GM12891 (cell line): ENCODE results near the gene GPR18.

Source experiments
- POLR2A ChIP-seq: IDR thresholded peaks from 2 replicates; pipeline ENCODE4 v1.6.1; 2011; ENCODE audit warnings: low read depth, low read length, control low read depth
- POLR2AphosphoS5 ChIP-seq: IDR thresholded peaks from 2 replicates; pipeline ENCODE4 v1.6.1; 2011; ENCODE audit warnings: low read depth, low read length, control low read depth
- TAF1 ChIP-seq: IDR thresholded peaks from 2 replicates; pipeline ENCODE4 v1.6.1; 2011; ENCODE audit warnings: low read depth, low read length, control low read depth

DNA sequence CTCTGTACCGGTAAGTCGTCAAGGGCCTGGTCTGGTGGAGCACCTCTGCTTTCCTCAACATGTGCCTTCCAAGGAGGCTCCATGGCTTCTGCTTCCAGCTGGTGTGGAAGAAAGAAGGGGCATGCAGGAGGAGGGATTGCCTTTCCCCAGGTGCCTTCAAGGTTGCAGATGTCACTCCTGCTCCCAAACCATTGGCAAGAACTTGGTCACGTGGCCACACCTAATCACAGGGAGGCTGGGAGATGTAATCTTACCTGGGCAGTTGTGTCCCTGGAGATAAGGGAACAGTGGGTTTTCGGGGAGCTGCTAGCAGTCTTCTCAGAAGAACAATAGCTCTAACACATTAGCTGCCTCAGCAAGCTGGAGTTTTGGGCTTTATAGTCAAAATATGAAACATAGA, 9.7 kb upstream of the GPR18 start:
- no peak for TF ChIP-seq POLR2AphosphoS5
- no peak for TF ChIP-seq TAF1
- no peak for TF ChIP-seq POLR2A
